Esophagus (tissue), 2 donors: Measurements from ENCODE around the gene TMCC1. TPM values are rescaled to one million over a fixed set of nuclear protein-coding genes. Genes with fewer than 3 reads are reported as not detected.

Experiments used
- H3K27ac ChIP-seq, 2 donors: one replicate each; pipeline ENCODE4 v1.5.1; 2013; ENCODE audit warnings: low read depth in 2 of 2, mild to moderate bottlenecking in 2 of 2, inconsistent platforms in 1 of 2, low read length in 1 of 2, moderate library complexity in 1 of 2
- H3K27me3 ChIP-seq, 2 donors: one replicate each; pipeline ENCODE4 v1.6.1; 2013; ENCODE audit warnings: low read length in 2 of 2, control low read depth in 1 of 2, mild to moderate bottlenecking in 1 of 2; ENCODE audit not compliant: insufficient read depth in 2 of 2, control insufficient read depth in 1 of 2
- H3K36me3 ChIP-seq, 2 donors: one replicate each; pipeline ENCODE4 v1.6.1; 2013; ENCODE audit warnings: low read length in 1 of 2; ENCODE audit not compliant: control insufficient read depth in 2 of 2, insufficient read depth in 2 of 2
- H3K4me1 ChIP-seq, 2 donors: one replicate each; pipeline ENCODE4 v1.6.1; 2013; ENCODE audit warnings: low read length in 1 of 2; ENCODE audit not compliant: control insufficient read depth in 2 of 2, insufficient read depth in 2 of 2
- H3K4me3 ChIP-seq, 2 donors: one replicate each; pipeline ENCODE4 v1.5.1; 2013; ENCODE audit warnings: low read length in 2 of 2, mild to moderate bottlenecking in 2 of 2, low read depth in 1 of 2, moderate library complexity in 1 of 2
- H3K9me3 ChIP-seq, 2 donors: one replicate each; pipeline ENCODE4 v1.6.1; 2013; ENCODE audit warnings: mild to moderate bottlenecking in 2 of 2, low read depth in 1 of 2, low read length in 1 of 2, moderate library complexity in 1 of 2; ENCODE audit not compliant: control insufficient read depth in 2 of 2, insufficient read depth in 1 of 2
- WGBS, 2 donors: extraction: QIAGEN DNeasy Blood & Tissue Kit; methylation state at CpG; one replicate each; pipeline ENCODE4 v1.1.7; 2013; 5-methylcytosine and 5-hydroxymethylcytosine counted together
- polyA plus RNA-seq, 2 donors: library from polyadenylated mRNA; stranded (reverse); fragments of 200-250 nt; gene quantifications; one replicate each; pipeline ENCODE4 v1.2.3, GENCODE V29; 2013
- donor health status: healthy with polysubstance abuse.
- donor health status: Bipolar disorder and iron deficiency.

TMCC1 gene
- polyA plus RNA-seq, 2 donors, result 8.4 to 9.5 TPM

- Histone ChIP-seq H3K9me3 (no peaks in the 10 kb centered on the region), H3K36me3 (no peaks in the 10 kb centered on the region), H3K4me3 (no peak overlapping the region), H3K27ac (no peak overlapping the region), H3K4me1 (peaks cover 2 to 18% of the 10 kb centered on the region in 2 donors), H3K27me3 (no peaks in the 10 kb centered on the region)
- WGBS, 2 donors, result 78 to 79% methylated on average over 6 of the region's 6 CpGs
These were observed 264.5 kb downstream of the TMCC1 start for GRCh38 chr3:129629011-129629410.

- H3K9me3 ChIP-seq, result no peaks in the 10 kb centered on the region
- 19 to 27% methylated on average over 9 of the region's 9 CpGs for WGBS, 2 donors
- H3K36me3 ChIP-seq, result no peaks in the 10 kb centered on the region
- no peaks in the 10 kb centered on the region for H3K27me3 ChIP-seq
- H3K27ac ChIP-seq, result peak overlapping the region; percentile 88 to 89
- peaks cover 2 to 17% of the 10 kb centered on the region in 2 donors for H3K4me1 ChIP-seq
- no peak overlapping the region for H3K4me3 ChIP-seq
These were observed 265.4 kb downstream of the TMCC1 start for GRCh38 chr3:129628169-129628522.

GRCh38 chr3:129627350-129628168, 266.0 kb downstream of the TMCC1 start:
- no peaks in the 10 kb centered on the region for H3K36me3 ChIP-seq
- WGBS, 2 donors, result 1 to 2% methylated on average over 35 to 38 of the region's 38 CpGs
- peak overlapping the region; percentile 88 to 89 for H3K27ac ChIP-seq
- peaks cover 2 to 18% of the 10 kb centered on the region in 2 donors for H3K4me1 ChIP-seq
- no peaks in the 10 kb centered on the region for H3K27me3 ChIP-seq
- no peaks in the 10 kb centered on the region for H3K9me3 ChIP-seq
- peak overlapping the region; percentile 50 to 60 for H3K4me3 ChIP-seq

DNA sequence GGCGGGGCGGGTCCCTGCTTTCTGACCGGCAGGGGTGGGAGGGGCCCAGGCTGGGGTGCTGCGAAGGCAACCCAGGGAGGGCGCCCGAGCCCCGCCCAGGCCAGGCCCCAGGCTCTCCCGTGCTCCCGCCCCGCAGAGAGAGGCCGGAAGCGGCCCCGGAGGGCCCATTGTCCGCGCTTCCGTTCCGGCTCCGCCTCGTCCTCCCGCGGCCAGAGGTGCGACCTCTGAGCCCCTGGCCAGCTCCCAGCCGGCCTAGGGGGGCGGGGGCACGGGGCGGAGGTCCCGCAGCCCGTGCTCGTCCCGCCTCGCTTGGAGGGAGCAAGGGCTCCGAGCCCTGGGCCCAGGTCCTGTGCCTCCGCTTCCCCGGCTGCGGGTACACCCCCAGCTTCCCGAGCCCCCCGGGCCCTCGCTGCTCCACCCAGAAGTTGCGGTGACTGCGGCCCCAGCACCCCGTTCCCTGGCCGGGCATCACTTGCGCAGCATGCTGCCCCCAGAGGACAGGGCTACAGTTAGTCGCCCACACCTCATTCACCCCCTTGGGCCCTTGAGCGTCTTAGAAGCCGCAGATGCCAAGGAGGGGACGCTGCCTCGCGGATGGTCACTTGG, 266.7 kb downstream of the TMCC1 start:
- Histone ChIP-seq H3K36me3 (no peaks in the 10 kb centered on the region), H3K4me1 (peaks cover 2 to 18% of the 10 kb centered on the region in 2 donors), H3K27ac (peak overlapping the region; percentile 88 to 89), H3K27me3 (no peaks in the 10 kb centered on the region), H3K9me3 (no peaks in the 10 kb centered on the region), H3K4me3 (peak overlapping the region; percentile 50 to 60)
- WGBS, 2 donors, result 0 to 1% methylated on average over 41 to 49 of the region's 49 CpGs

DNA sequence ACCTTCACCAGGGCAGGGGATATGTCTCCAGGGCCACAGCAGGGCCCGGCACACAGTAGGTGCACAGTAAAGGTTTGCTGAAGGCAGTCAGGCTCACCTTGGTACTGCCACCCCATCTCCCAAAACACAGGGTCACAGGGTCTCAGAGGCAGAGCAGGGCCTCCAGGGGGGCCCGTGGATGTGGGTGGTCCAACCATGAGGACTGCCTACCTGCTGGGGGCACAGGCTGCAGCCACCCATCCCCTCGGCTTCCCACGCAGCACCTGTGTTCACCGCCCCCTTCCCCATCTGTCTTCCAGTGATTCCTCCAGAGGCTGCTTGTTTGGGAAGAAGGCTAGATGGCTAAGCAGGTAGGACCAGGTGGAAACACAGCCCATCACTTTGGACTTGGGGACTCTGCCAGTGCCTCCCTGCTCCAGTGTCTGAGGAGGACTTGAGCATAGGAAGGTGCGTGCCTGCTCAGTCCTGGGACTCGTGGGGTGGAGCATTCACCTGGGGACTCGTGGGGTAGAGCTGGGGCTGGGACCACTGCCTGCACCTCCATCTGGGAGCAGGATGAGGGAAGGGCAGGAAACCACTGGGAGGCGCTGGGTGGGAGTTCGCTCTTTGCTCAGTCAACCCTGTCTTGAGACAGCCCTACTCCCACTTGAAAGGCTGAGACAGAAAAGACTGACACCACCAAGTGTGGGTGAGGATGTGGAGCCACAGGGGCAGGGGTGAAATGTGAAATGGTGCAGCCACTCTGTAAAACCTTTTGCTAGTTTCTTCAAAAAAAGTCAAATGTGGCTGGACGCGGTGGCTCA, 268.2 kb downstream of the TMCC1 start:
- no peaks in the 10 kb centered on the region for H3K36me3 ChIP-seq
- H3K4me1 ChIP-seq, result peaks cover 2 to 18% of the 10 kb centered on the region in 2 donors
- no peaks in the 10 kb centered on the region for H3K27me3 ChIP-seq
- H3K4me3 ChIP-seq, result no peak overlapping the region
- peak overlapping the region; percentile 23 to 57 for H3K27ac ChIP-seq
- WGBS, 2 donors, result 78 to 86% methylated on average over 12 of the region's 12 CpGs
- no peaks in the 10 kb centered on the region for H3K9me3 ChIP-seq

GRCh38 chr3:129624347-129625071, 269.0 kb downstream of the TMCC1 start:
- Histone ChIP-seq H3K4me1 (peaks cover 2 to 18% of the 10 kb centered on the region in 2 donors), H3K27ac (peak overlapping the region; percentile 23 to 57), H3K9me3 (no peaks in the 10 kb centered on the region), H3K27me3 (no peaks in the 10 kb centered on the region), H3K36me3 (no peaks in the 10 kb centered on the region), H3K4me3 (no peak overlapping the region)
- 82 to 85% methylated on average over 11 of the region's 11 CpGs for WGBS, 2 donors

DNA sequence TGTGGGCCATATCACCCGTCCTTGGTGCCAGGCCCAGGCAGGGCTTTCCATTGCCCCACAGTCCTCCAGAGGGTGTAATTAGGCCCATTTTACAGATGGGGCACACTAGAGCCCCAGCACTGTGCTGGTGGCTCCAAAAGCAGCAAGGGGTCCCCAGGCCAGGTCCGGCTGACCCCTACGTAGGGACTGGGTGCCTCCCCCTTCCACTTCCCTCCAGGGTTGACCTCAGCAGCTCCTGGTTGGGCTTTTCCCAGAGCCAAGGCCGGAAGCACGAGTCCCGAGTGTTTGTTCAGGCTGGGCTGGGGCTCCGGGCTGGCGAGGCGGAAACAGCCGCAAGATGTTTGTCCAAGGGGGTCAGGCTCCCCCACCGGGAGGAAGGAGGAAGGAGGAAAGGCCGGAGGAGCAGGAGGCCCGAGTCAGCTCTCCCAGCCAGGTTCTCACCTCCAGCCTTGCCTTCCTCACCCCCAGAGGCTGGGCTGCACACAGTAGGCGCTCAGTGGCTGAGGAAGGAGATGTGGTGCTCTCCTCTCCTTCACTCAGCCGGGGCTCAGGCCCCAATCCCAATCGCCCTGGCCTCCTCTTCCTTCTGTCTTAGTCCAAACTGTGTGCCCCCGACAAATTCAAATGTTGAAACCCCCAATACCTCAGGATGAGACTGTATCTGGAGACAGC, 269.9 kb downstream of the TMCC1 start:
- Histone ChIP-seq H3K9me3 (no peaks in the 10 kb centered on the region), H3K36me3 (no peaks in the 10 kb centered on the region), H3K4me1 (peaks cover 2 to 20% of the 10 kb centered on the region in 2 donors), H3K4me3 (no peak overlapping the region), H3K27me3 (no peaks in the 10 kb centered on the region), H3K27ac (peak overlapping the region; percentile 70 to 73)
- 60 to 69% methylated on average over 16 to 17 of the region's 17 CpGs for WGBS, 2 donors

- Histone ChIP-seq H3K27me3 (no peaks in the 10 kb centered on the region), H3K27ac (peak overlapping the region; percentile 53 to 70), H3K4me3 (no peak overlapping the region), H3K4me1 (peaks cover 2 to 20% of the 10 kb centered on the region in 2 donors), H3K9me3 (no peaks in the 10 kb centered on the region), H3K36me3 (no peaks in the 10 kb centered on the region)
- 78 to 79% methylated on average over 10 of the region's 10 CpGs for WGBS, 2 donors
These were observed 270.6 kb downstream of the TMCC1 start for GRCh38 chr3:129622933-129623332.
